Mucosa of rectum (tissue), 2 donors: Measurements from ENCODE around the gene OCIAD2.

Experiments
- H3K27ac ChIP-seq, 2 donors: one replicate each; pipeline ENCODE4 v1.7.0; 2013; ENCODE audit warnings: inconsistent platforms in 2 of 2, low read depth in 2 of 2, low read length in 2 of 2
- H3K27me3 ChIP-seq, 2 donors: one replicate each; pipeline ENCODE4 v1.7.0; 2013; ENCODE audit warnings: low read length in 2 of 2; ENCODE audit not compliant: control insufficient read depth in 2 of 2, insufficient read depth in 2 of 2
- H3K36me3 ChIP-seq, 2 donors: one replicate each; pipeline ENCODE4 v1.7.0; 2013; ENCODE audit warnings: low read length in 2 of 2; ENCODE audit not compliant: control insufficient read depth in 2 of 2, insufficient read depth in 2 of 2
- H3K4me1 ChIP-seq, 2 donors: one replicate each; pipeline ENCODE4 v1.7.0; 2013; ENCODE audit warnings: low read length in 2 of 2, mild to moderate bottlenecking in 1 of 2; ENCODE audit not compliant: control insufficient read depth in 2 of 2, insufficient read depth in 2 of 2
- H3K4me3 ChIP-seq, 2 donors: one replicate each; pipeline ENCODE4 v1.7.0; 2013; ENCODE audit warnings: low read length in 2 of 2
- H3K9ac ChIP-seq, 2 donors: one replicate each; pipeline ENCODE4 v1.7.0; 2013; ENCODE audit warnings: low read length in 2 of 2, low read depth in 1 of 2, mild to moderate bottlenecking in 1 of 2
- H3K9me3 ChIP-seq, 2 donors: one replicate each; pipeline ENCODE4 v1.7.0; 2013; ENCODE audit warnings: low read length in 2 of 2; ENCODE audit not compliant: control insufficient read depth in 2 of 2
- donor health status: healthy.
- donor health status: Normal muscosa, but diverticular disease.

OCIAD2 gene

GRCh38 chr4:48836658-48837057 is 69.9 kb downstream of the OCIAD2 start:
- Histone ChIP-seq H3K4me1 (peaks cover 0 to 8% of the 10 kb centered on the region in 2 donors), H3K4me3 (no peak overlapping the region), H3K9me3 (no peaks in the 10 kb centered on the region), H3K36me3 (peaks cover 28 to 47% of the 10 kb centered on the region in 2 donors), H3K27ac (no peak overlapping the region), H3K27me3 (no peaks in the 10 kb centered on the region), H3K9ac (no peak overlapping the region)
